Epithelial cell of esophagus (primary cell): ENCODE results near the gene CAMK1D.

Experiments
- DNase-seq: peaks from one replicate; pipeline ENCODE4 v3.0.0; 2010; ENCODE audit warnings: low read depth
- H3K4me3 ChIP-seq: 2 replicates; pipeline ENCODE4 v1.5.1; 2011; ENCODE audit warnings: mild to moderate bottlenecking, low read length, control low read depth
- CTCF ChIP-seq: IDR thresholded peaks from 2 replicates; pipeline ENCODE4 v1.5.1; 2011; ENCODE audit warnings: low read depth, mild to moderate bottlenecking, low read length, control low read depth, inconsistent platforms; ENCODE audit not compliant: insufficient read depth; ENCODE audit errors: missing control alignments

The CAMK1D gene

DNA sequence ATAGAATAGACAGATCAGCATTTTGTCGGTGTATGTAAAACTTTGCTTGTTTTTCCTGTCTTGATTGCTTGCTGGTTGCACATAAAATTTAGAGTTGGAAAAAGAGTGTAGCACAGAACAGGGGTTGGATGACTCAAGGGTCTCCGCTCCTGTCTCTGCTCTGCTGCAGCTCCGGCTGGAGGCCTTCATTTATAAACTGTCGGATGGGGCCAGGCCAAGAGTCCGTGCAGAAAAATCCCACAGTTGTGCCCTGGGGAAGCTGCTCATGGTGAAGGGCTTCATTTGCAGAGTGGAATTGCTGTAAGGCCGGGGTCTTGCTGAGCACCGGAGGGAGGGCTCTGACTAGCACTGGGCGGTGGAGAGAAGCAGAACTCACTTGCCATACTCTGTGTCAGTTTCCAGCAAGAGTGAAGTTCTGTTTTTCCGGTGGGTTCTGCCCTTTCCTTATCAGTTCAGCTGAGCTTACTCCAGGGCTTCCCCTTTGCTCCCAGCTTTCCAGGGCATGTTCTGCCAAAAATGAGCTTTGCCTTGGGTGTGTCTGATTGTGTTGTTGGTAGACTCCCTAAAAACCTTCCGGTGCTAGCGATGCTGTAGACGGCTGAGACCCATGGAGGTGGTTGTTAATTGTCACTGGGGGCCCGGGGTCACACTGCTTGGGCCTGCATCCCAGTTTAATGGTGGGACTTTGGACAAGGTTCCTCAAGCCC, 67.2 kb downstream of the CAMK1D start:
- H3K4me3 ChIP-seq, result no peak overlapping the region
- DNase-seq, result no peak
- TF ChIP-seq CTCF, result no peak

- H3K4me3 ChIP-seq, result no peak overlapping the region
- no peak for DNase-seq
- no peak for TF ChIP-seq CTCF
These were observed 68.0 kb downstream of the CAMK1D start for GRCh38 chr10:12417331-12417730.

- TF ChIP-seq CTCF, result no peak
- no peak overlapping the region for H3K4me3 ChIP-seq
- peak; percentile 51 for DNase-seq
These were observed 68.7 kb downstream of the CAMK1D start for GRCh38 chr10:12418000-12418399.

GRCh38 chr10:12418725-12419261, 69.4 kb downstream of the CAMK1D start:
- H3K4me3 ChIP-seq, result no peak overlapping the region
- DNase-seq, result no peak
- no peak for TF ChIP-seq CTCF

DNA sequence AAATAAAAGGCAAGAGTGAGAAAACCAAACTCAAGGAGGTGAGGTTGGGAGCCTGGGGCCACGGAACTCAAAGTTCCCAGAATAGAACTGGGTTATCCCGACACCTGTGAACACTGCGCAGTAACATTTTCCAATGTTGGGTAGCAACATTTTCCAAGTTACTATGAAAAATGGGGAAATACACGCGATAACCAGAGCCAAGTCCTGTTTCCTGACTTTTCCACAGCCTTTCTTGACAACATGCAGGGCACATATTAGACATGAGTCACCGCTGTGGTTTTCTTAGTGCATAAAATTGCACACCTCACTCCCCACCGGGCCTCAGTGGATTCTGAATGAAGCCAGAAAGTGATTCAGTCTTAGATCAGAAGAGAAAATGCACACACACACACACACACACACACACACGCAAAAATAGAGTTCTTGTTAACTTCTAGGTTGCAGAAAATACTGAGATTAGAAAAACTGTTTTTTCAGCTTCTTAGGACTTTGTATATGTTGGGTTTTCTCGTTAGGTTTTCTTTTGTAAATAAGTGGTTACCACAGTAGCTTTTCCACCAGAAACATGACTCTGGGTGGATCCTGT, 70.0 kb downstream of the CAMK1D start:
- DNase-seq, result peak; percentile 93
- H3K4me3 ChIP-seq, result no peak overlapping the region
- TF ChIP-seq CTCF, result no peak

GRCh38 chr10:12420530-12421120, 71.3 kb downstream of the CAMK1D start:
- no peak for TF ChIP-seq CTCF
- H3K4me3 ChIP-seq, result no peak overlapping the region
- no peak for DNase-seq
